GM18858 (cell line): ENCODE data around the gene KIF5B.
"Not testable (repeated sequence)": the region's sequence is repeated elsewhere in the genome, so short reads cannot be mapped to it uniquely, and the experiment has no call there.

Experiments
- ATAC-seq: cut with Tn5 transposase; IDR thresholded peaks from one replicate; pipeline ENCODE4 v1.9.1; 2021; ENCODE audit not compliant: unreplicated experiment

The KIF5B gene

DNA sequence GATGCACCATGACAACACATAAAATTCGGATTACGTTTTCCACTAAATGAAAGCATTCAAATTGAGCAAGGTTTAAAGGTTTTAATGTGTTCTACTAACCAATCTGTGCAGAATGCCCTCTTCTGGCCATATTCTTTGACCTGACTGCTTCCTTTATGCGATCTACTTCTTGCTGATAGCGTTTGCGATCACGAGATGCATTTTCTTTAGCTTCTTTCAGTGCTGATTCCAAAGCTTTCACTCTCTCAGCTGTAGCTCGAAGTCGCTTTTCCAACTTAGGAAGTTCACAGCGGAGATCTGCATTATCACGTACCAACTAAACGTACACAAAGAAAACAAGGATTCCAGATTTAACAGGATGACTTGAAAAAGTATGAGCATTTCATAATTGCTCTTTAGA, 39.2 kb downstream of the KIF5B start:
- no peak for ATAC-seq

DNA sequence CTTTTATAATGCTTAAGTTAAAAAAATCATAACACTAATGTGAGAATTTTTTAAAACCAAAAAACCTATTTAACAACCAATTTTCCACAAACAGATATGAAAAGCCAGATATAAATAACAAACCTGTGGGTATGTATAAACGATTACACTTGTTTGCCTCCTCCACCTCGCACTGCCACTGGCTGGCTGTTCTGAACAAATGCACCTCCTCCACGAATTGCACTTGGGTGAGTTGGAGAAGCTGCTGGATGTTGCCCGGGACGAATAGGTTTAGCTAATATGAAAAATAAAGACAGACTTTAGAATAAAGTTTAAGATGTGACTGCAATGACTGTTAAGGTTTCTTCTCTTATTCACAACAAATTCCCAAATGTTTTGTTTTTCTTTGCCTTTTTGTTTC, 40.8 kb downstream of the KIF5B start:
- no peak for ATAC-seq

DNA sequence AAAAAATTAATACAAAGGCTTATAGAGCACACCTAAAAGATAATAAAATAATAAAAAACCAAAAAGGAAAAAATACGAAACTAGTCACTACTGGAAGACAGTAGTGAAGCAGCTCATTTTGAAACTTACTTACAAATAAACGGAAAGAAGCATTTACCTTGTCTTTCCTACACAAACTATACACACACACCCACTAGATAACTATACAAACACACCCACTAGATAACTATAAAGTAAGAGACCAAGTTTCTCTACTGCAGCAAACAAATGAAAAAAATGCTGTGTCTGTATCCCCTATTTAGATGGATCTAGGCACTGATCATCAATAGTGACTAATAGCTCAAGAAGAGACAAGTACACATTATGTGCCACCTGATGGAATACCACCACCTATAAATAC, 49.2 kb downstream of the KIF5B start:
- ATAC-seq, result no peak

DNA sequence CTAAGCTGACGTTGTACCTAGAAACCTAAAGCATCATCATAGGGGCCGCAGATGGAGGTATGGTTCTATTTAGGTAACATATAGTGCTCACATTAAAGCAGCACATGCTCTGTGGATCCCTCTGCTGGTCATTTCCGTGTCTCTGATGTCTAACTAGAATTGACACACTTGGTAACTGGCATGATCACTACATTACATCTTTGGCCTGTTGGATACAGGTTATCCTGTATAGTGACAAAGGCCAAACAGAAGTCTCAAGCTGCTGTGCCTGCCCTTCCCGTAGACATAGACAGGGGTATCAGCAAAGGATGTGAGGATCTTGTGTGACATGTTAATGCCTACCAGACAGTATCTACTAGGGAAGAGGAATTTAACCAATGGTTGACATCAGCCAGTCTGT, 51.2 kb downstream of the KIF5B start:
- ATAC-seq, result no peak

DNA sequence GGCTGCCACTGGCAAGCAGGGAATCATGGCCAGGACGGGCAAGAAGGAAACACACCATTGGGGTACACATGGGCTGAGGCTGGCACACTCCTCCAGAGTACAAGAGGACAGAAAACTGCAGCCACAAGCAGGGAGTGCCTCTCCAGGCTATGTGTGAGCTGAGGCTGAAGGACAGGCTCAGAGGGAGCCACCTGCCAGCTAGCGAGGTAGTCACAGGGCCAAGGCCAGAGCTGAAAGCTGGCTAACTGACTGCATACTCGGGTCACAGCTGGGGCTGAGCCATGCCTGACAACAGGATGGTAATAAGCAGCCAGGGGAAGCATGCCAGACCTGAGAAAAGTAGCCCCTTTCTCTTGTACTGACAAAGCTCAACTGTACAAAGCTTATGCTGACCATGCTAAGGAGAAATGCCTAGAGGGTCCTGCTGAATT, 52.0 kb downstream of the KIF5B start:
- no peak for ATAC-seq

DNA sequence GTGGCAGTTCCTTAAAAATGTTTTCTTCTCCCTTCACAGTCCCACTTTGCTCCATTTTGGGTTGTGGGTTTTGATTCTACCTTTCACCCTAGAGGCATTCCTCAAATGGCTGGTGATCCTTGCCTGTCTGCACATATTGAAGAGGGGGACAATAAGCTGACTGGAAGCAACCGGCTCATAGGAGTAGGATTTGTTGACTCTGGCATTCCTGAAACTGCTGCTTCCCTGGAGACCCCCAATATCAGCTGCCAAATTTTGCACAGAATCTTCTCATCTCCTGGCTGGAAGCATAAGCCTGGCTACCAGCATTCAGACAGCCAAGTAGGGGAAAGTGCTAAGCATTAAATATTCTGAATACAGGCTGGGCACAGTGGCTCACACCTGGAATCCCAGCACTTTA, 53.7 kb downstream of the KIF5B start:
- no peak for ATAC-seq

DNA sequence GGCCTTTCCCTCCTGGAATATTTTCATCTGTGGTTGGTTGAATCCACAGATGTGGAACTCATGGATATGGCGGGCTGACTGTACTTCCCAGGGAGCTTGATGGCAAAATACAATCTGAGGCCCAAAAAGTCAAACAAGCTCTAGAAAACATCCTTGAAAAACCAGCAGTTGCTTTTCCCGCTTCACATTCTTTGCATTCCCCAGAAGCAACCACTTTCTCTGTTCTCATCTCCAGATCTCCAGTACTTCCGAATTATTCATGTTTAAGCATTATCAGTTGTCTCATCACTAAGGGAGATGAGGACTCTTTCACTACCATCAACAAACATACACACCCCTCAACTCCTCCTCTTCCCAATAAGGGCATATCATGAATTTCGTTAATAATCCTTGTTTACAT, 55.3 kb downstream of the KIF5B start:
- no peak for ATAC-seq

DNA sequence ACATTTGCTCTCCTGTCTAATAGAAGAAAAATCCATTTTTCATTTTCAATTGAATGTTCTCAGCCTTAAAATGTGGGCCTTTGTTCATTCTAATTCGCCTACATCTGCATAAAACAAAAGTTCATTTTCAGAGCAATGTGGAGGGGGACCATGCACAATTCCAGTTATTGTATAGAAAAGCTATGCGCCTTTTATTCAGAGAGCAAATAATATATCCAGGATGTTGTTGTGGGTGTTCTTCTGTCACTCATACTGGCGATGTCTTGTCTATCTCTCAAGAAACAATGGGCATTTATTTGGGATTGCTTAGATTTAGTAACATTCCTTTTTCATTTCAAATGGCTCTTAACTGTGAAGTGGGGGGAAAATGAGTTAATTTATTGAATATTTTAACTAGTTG, 56.4 kb downstream of the KIF5B start:
- no peak for ATAC-seq

DNA sequence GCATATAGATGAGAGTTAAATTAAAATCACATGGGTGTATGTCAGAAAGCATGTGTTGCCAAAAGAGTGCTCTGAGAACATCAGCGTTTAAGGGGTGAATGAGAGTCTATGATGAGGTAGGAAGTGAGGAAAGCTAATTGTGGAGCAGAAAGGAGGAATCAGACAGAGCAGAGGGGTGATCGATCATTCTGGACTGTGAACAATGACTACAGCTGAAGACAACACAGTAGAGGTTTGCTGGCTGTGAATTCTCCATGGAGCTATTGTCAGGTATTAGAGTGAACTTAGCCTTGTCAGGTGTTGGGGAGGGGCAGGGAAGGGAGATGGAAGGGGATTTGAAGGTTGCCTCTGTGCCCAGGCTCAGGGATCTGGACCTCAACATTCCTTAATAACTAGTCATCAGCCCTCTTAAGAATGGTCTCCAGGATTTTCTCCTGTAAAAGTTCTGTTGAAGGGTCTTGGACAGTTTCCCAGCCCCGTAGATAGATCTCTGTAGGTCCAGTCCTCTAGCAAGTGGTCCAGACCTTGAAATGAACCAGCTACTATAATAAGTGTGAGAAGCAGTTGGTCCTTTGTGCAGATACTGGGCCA, 57.1 kb downstream of the KIF5B start:
- no peak for ATAC-seq

DNA sequence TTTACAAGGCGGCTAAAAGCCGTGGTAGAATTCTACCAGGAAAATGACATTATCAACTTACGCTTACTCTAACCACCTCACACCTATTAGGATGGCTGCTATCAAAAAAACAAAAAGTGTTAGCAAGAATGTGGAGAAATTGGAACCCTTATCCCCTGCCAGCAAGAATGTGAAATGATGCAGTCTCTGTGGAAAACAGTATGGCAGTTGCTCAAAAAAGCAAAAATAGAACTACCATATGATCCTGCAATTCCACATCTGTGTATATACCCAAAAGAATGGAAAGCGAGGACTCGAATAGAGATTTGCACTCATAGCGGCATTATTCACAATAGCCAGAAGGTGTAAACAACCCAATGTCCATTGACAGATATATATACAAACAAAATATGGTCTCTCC, 61.3 kb downstream of the KIF5B start:
- ATAC-seq, result no peak

DNA sequence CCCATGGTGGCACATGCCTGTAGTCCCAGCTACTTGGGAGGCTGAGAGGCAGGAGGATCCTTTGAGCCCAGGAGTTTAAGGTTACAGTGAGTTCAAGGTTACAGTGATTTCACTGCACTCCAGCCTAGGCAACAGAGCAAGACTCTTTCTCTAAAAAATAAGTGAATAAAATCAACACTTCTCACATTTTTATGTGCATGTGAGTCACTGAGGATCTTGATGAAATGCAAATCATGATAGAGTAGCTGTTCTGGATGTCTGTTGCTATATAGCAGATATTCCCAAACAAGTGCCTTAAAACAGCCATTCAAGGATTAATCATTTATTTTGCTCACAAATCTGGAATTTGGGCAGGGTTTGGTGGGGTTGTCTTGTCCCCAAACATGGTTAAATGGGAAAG, 65.3 kb downstream of the KIF5B start:
- no peak for ATAC-seq

DNA sequence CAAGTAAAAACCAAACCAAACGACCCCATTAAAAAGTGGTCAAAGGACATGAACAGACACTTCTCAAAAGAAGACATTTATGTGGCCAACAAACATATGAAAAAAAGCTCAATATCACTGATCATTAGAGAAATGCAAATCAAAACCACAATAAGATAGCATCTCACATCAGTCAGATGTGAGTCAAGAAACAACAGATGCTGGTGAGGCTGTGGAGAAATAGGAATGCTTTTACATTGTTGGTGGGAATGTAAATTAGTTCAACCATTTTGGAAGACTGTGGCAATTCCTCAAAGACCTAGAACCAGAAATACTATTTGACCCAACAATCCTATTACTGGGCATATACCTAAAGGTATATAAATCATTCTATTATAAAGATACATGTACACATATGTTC, 68.4 kb downstream of the KIF5B start:
- not testable (repeated sequence) for ATAC-seq

DNA sequence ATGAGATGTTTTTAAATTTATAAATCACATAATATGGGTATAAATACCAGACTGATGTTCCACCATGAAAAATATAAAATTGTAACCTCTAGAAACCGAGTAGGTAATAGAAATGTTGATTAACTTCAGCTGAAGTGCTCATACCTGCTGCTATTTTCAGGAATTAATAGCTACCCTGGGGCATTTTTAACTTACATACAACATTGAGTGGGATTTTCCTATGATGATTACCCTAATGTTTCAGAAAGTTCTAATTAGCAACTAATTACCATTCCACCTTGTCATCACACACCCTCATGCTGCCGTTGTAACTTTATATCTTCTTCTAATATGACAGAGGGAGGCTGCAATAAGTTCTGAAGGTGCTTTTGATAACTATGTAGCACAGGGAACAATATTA, 74.1 kb downstream of the KIF5B start:
- no peak for ATAC-seq

DNA sequence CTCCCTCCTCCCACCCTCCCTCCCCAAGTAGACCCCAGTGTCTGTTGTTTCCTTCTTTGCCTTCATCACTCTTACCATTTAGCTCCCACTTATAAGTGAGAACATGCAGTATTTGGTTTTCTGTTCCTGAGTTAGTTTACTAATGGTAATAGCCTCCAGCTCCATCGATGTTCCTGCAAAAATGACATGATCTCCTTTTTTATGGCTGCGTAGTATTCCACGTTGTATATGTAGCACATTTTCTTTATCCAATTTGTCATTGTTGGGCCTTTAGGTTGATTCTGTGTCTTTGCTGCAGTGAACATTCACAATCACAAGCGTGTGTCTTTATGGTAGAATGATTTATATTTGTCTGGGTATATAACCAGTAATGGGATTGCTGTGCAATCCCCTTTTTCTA, 75.8 kb downstream of the KIF5B start:
- ATAC-seq, result no peak

DNA sequence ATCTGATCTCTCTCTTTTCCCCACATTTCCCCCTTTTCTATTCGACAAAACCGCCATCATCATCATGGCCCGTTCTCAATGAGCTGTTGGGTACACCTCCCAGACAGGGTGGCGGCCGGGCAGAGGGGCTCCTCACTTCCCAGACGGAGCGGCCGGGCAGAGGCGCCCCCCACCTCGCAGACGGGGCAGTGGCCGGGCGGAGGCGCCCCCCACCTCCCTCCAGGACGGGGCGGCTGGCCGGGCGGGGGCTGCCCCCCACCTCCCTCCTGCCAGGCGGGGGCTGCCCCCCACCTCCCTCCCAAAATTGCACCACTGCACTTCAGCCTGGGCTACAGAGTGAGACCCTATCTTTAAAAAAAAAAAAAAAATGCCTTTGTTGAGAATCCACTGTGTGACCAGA, 77.2 kb downstream of the KIF5B start:
- ATAC-seq, result not testable (repeated sequence)

DNA sequence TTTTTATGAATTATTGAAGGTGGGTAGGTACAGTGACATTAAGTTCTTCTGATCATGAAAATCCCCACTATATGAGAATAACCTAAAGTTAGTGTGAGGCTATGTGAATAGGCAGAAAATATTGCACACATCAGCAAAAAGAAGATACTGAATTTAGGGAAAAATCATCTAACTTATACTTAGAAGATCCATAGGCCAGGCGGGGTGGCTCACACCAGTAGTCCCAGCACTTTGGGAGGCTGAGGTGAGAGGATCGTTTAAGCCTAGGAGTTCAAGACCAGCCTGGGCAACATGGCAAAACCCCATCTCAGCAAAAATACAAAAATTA, 78.1 kb downstream of the KIF5B start:
- no peak for ATAC-seq

DNA sequence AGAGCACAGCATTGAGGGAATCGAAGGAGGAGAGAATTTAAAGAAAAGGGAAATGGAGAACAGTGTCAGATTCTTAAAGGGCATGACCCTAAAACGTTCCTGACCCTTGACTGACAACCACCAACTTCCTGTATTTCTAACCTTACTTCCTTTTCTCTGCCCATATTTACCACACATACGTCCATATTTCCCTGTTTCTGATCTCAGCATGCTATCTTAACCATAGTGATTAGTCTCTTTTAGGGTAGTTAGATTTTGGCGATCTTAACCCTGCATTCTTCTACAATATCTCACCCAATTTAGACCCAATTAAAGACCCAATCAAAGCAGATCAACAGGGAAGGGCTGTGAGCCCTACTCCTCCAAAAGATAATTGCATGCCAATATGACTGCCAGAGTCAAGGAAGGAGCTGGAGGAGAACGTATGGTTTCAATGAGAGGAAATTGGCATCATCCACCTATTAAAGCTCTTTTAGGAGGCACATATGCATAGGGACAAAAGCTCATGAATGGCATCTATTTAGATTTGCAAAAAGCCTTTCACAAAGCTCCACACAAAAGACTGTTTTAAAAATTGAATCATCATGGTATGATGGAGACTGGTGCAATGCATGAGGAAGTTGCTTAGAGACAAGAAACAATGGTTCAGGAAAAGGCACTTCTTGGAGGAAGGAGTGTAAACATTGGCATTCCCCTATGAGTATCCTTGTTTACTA, 78.6 kb downstream of the KIF5B start:
- ATAC-seq, result no peak

DNA sequence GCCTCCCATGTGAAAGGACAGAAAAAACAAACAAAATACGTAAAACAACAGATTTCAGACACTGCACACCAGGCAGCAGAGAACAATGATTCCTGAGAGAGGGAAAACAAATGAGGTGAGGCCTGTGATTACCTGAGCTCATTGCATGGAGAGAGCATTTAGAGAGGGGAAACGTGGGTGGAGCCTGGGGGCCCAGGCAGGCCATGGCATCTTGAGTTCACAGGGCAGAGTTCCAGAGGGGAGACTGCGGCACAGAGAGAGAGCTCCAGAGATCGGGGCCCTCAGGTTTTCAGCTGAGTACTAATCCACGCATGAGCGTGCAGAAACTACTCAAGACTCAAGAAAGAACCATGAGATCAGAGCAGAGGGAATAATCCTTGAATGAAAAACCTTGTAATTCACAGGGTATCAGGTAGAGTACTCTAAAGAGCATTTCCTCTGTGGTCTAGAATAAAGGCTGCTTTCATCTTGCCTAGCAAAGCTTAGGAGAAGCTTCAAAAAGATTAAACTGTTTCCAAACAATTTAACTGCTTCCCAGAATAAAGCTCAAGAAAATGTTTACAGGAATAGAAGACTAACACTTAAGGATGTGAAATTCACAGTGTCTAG, 81.0 kb downstream of the KIF5B start:
- no peak for ATAC-seq

DNA sequence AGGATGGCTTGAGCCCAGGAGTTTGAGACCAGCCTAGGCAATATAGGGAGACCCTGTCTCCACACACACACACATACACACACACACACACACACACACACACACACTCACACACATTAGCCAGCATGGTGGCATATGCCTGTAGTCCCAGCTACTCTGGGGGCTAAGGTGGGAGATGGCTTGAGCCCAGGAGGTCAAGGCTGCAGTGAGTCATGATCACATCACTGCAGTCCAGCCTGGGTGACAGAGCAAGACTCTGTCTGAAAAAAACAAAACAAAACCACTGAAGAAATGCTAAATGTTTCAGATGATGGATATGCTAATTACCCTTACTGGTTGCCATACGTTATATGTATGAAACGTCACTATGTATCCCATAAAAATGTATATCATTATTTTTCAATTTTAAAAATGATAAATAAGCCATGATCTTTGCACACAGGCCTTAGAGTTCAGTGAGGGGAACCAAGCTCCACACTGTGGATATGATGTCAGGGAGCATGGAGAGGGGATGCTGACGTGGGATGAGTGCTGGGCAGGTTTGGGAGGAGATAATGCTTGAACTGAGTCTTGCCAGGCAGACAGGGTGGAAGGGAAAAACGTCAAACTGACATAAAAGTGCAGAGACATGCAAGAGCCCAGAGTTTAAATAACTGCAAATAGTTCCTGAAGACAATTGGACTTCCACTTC, 81.6 kb downstream of the KIF5B start:
- no peak for ATAC-seq

DNA sequence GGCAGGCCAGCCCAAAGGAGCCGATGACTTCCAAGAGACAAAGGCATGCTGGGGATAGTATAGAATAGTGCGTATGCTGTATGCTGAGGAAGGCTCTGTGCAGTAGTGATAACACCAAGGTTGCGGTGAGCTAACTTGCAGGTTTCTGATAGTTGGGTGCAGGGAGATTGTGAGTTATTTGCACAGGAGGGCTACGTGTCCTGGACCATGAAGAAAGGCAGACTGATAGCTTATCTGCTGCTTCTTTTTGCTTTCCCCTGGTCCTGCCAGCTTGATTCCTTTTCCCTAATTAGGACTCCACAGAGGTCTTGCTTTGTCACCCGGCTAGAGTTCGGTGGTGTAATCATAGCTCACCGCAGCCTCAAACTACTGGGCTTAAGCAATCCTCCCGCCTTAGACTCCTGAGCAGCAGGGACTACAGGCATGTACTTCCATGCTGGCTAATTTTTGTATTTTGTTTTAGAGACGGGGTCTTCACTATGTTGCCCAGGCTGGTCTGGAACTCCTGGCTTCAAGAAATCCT, 83.6 kb downstream of the KIF5B start:
- no peak for ATAC-seq

DNA sequence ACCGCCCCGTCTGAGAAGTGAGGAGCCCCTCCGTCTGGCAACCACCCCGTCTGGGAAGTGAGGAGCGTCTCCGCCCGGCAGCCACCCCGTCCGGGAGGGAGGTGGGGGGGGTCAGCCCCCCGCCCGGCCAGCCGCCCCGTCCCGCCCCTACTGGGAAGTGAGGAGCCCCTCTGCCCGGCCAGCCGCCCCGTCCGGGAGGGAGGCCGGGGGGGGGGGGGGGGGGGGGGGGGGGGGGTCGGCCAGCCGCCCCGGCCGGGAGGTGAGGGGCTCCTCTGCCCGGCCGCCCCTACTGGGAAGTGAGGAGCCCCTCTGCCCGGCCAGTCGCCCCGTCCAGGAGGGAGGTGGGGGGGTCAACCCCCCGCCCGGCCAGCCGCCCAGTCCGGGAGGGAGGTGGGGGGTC, 86.4 kb downstream of the KIF5B start:
- not testable (repeated sequence) for ATAC-seq

DNA sequence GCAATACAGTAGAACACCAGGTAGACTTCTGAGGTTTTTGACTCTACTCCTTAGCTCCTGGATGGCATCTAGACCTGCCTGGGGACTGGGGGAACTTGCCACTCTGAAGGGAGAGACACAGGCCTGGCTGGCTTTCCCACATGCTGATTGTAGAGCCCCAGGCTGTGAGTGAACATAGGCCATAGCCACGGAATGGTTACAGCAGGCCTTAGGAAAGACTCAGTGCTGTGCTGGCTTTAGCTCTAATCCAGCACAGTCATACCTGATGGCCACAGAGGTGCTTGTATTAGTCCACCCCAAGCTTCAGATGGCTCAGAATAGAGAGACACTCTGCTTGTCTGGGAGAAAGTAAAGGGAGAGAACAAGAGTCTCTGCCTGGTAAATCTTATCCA, 92.6 kb downstream of the KIF5B start:
- no peak for ATAC-seq
